SHP77 treated with DMSO at 0.1 percent for 48 hours (cell line): ENCODE results near the gene CACNA1C.

ENCODE experiments used
- DNase-seq: peaks from one replicate; lab custom pipeline; 2025; lab: John Stamatoyannopoulos, UW

The CACNA1C gene

DNA sequence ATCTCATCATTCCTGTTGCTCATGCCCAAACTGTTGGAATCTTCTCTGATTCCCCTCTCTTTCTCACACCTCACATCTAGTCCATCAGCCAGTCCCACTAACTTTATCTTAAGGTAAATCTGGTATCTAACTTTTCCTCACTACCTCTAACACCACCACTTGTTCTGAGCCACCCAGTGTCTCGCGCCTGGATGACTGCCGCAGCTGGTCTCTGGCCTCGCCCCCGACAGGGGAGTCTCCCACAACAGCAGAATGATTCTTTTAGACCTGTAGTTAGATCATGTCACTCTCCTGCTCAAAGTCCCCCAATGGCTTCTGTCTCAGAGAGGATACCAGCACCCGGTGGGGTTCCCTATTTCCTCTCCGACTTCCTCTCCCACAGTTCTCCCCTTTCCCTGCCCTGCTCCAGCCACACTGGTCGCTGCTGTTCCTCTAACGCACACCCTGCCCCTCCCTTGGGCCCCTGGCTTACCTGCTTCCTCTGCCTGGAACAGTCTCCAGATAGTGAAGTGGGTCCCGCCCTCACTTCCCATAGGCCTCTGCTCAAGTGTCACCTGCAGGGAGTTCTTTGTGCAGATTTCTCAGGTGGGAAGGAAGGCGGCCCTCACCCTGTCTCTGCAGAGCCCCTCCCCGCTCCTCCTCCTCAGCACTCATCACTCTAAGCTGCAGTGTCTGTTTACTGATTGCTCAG is 403.5 kb downstream of the CACNA1C start:
- no peak for DNase-seq

- DNase-seq: no peak
These were observed 404.0 kb downstream of the CACNA1C start for GRCh38 chr12:2456813-2457186.

- DNase-seq: no peak
These were observed 404.6 kb downstream of the CACNA1C start for GRCh38 chr12:2457215-2457932.

DNA sequence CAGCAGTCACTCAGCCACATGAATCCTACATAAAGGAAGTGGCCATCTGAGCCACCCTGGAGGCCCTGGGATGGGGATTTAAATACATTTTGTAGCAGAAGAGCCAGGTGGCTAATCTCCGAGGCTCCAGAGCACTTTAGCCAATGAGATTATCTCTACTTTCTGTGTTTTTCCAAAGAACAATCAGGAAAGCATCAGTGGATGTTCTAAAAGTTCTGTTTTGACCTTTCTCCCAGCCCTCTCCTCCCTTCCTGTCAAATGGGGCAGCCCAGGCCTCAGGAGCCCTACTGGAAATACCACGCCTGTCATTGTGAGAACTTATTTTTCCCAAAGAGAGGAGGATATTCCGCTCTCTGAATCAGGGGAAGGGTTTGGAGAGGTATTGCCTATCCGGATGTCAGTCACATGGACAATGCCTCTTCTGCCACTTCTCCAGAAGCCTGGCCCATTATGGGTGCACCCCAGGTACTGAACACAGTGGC is 405.2 kb downstream of the CACNA1C start:
- no peak for DNase-seq

DNA sequence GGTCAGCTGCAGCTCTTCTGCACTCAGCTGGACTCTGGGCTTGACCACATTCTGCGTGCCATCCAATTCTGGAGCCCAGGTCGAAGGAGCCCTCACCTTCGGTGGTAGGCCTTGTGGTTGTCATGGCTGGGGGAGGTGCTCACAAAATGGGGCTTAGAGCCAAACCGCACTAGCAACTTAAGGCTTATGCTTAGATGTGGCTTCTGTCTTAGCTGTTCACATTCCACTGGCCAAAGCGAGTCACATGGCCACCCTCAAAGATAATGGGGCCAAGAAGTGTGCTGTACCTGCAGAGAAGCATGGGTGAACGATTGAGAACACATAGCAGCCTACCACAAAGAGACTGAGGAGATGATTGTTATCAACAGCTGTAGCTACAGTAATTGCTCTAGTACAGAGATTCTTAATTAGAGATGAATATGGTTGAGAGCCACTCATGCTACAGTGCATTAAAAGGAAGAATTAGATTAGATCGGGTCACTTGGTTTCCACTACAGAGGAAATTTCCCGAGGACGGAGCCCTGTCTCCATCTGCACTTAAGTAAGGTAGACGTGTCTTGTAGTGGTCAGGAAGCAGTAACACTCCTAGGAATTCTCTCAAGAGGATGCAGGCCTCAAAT is 407.4 kb downstream of the CACNA1C start:
- no peak for DNase-seq

DNA sequence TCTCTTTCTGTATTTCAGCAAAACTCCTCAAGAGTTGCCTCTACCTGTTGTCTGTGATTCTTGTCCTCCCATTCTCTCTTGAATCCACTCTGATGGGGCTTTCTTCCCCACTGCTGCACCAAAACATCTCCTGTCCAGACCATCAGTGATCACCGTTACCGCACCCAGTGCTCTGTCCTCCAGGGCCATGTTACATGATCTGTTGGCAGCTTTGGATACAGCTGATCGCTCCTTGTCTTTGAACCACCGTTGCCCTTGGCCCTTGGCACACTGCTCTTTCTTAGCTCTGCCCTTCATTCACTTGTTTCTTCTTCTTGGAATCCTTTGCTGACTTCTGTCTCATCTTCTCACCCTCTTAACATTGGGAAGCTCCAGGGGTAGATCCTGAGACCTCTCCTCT is 408.3 kb downstream of the CACNA1C start:
- DNase-seq: no peak

- no peak for DNase-seq
These were observed 408.9 kb downstream of the CACNA1C start for GRCh38 chr12:2461645-2462044.

GRCh38 chr12:2462087-2462486 is 409.3 kb downstream of the CACNA1C start:
- no peak for DNase-seq

- DNase-seq: no peak
These were observed 410.9 kb downstream of the CACNA1C start for GRCh38 chr12:2463719-2464118.

- DNase-seq: no peak
These were observed 412.9 kb downstream of the CACNA1C start for GRCh38 chr12:2465681-2466080.

DNA sequence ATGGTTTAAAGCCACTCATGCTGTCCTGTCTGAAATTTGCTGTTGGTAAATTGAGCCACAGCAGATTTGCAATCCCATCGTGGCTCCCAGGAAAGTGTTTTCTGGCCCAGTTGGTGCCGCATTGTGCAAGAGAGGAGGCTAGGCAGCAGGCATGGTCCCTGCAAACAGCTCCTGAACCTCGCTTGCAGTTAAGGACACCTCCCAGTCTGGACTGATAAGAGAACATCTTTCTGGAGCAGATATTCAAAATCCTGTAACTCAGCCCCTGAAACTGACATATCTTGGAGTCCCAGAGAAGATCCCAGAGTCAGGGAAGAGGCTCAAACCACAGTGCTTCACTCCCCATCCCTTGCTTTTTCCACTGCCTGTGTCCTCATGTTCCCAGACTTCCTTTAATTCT is 413.4 kb downstream of the CACNA1C start:
- no peak for DNase-seq

- no peak for DNase-seq
These were observed 414.8 kb downstream of the CACNA1C start for GRCh38 chr12:2467447-2468195.

DNA sequence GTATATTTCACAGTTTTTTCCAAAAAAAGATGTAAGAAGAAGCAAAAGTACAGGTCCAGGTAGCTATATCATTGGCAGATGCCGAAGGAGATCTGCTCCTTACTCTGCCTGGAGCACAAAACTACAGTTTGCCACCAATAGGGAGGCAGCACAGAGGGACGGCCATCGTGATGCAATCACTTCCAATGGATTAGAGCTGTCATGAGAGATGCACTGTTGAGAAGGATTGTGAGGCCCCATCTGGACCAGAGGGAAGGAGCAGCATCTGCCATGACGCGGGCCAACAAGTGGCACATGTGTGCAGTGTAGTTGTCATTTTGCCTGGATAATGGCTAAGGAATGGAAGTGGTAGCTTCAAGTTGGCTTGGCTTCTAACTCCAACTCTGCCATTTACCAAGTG is 423.2 kb downstream of the CACNA1C start:
- DNase-seq: no peak

DNA sequence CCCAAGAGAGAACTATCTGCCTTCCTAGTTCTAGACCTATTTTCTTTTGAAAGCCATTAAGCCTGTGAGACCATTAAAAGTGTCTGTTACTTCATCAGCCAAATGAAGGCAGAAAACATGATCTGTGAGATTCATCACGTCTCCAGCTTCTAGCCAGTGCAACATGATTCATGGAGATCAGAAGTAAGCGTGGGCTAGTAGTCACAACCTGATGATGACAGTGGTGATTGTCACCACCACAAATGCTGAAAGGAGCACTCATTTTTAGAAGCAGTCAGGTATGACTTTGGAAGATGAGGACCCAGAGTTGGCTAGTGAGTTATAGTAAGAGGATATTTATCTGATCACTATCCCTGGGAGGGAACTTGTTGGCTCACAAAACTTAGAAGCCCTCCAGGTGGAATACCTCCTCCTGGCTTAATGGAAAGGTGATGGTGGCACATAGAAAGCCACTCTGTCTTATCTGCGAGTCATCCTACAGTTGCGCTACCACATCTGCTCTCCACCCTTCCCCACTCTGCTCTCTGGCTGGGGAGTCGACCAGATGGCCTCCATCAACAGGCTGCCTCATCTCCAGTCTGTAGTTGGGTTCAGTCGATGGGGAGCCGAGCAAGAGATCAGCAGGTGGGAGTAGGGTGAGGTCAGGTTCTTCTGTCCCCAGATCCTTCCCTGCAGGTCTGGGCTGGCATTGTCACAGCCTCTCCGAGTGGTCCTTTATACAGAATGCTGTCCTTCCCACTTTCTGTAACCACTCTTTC is 424.4 kb downstream of the CACNA1C start:
- DNase-seq: no peak

- DNase-seq: no peak
These were observed 427.2 kb downstream of the CACNA1C start for GRCh38 chr12:2479851-2480535.

DNA sequence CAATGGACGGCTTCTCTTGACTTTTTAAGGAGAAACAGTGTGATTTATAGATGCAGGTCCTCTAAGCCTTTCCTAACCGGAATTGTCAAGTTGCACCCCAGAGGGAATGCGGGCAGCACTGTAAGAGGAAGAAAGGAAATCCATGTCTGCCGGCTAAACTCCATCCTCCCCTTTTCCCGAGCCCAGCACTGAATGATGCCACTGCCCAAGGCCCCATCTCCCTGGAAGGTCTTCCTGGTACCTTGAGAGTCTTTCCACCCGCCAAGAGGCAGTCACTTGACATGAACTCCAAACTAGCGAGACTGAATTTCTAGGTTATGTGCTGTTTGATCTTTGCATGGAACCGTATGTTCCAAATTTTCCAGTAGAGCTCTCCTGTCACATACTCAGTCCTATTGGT is 428.6 kb downstream of the CACNA1C start:
- DNase-seq: no peak

DNA sequence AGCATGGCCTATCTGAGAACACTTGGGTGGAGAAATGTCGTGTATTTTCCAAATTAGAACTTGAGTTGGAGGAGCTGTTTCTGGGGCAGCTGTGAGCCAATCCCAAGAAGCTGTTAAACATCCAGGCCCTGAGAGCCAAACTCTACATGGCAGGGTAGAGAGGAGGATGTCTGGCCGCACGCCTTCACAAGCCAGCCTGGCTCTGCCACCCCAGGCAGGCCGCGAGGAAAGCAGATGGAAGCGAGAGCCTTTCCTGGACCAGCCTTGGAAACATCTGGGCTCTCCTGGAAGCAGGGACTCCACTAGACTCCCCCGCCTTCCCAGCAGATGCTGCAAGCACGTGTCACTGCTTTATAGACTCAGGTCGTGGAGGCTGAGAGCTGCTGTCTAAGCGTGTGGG is 429.2 kb downstream of the CACNA1C start:
- no peak for DNase-seq

DNA sequence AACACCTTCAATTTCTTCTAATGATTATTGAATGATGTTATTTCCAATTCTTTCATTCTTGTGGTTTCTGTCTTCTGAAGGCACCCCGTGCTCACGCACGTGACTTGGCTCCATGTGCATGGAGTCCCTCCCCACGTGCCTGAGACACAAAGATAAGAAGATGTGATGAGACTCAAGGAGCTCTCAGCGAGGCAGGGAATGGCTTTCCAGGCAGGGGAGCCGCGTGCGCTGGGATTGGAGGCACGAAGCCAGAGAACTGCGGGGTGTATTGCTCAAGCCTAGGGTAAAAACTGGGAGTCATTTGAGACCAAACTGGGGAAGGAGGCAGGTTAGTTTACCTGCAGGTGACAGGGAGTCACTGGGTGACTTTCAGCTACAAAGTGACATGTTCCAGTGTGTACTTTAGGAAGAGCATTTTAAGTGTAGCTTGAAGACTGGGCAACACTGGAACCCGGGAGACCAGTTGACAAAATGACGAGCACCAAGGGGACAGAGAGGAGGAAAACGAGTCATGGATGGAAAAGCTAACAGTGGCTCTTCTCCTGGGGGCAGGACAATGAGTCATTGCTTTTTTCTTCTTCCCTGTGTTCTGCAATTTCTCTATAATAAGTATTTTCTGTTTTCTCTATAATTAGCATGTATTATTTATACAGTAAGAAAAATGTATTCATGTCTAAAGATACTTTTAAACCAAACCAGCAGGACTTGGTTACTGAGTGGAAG is 430.3 kb downstream of the CACNA1C start:
- DNase-seq: no peak

DNA sequence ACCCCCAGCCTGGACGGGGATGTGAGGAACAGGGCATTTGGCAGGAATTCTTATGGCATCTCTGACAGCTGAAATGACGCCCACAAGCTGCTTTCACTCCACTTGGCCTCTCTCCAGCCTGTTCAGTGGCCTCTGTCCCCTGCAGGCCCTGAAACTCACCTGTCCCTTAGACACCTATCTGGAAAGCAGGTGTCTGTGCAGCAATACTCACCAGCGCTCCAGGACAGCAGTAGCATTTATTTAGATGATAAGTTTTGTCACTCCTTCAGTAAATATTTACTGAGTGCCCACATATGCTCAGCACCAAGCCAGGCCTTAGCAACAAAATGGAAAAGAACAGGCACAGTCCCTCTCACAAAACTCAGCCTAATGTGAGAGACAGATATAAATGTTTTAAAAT is 430.9 kb downstream of the CACNA1C start:
- DNase-seq: no peak

GRCh38 chr12:2484141-2484776 is 431.5 kb downstream of the CACNA1C start:
- no peak for DNase-seq
